ENCODE measurements around the gene COMMD9.
A peak's percentile ranks its signal among the peaks of the same experiment; 100 is the strongest.
"Not testable (repeated sequence)": the region's sequence is repeated elsewhere in the genome, so short reads cannot be mapped to it uniquely, and the experiment has no call there.

Gene COMMD9

GRCh38 chr11:36289226-36289852 is at the start of gene COMMD9:
COMMD9 (minus strand) TSS chr11:36289424; CDS start chr11:36289412, 12 bp downstream.
- H3K4me1 ChIP-seq (ENCODE audit: control insufficient read depth, insufficient read depth, low read length, unreplicated experiment) = peaks cover 9% of the 10 kb centered on the region
- H3K79me2 ChIP-seq (ENCODE audit: control insufficient read depth, insufficient read depth, low read length, unreplicated experiment) = peaks cover 11% of the 10 kb centered on the region
- H3K36me3 ChIP-seq (ENCODE audit: insufficient read depth, low read length) = no peaks in the 10 kb centered on the region
- H3K27me3 ChIP-seq (ENCODE audit: insufficient read depth, low read length) = no peaks in the 10 kb centered on the region
- peak within 1 kb of the TSS; percentile 86 for H3K4me3 ChIP-seq (ENCODE audit: low read depth, low read length)
- H3K27ac ChIP-seq (ENCODE audit: low read depth, low read length) = no peak within 1 kb of the TSS
- peak within 1 kb of the TSS; percentile 97 for H2AFZ ChIP-seq (ENCODE audit: low read length, unreplicated experiment)

GRCh38 chr11:36333897-36334296 is 44.7 kb upstream of the COMMD9 start:
- peaks cover 13% of the 10 kb centered on the region for H3K4me1 ChIP-seq (ENCODE audit: control insufficient read depth, insufficient read depth, low read length, unreplicated experiment)
- peak overlapping the region; percentile 62 for H3K27ac ChIP-seq (ENCODE audit: low read depth, low read length)
- no peaks in the 10 kb centered on the region for H3K27me3 ChIP-seq (ENCODE audit: insufficient read depth, low read length)
- H3K79me2 ChIP-seq (ENCODE audit: control insufficient read depth, insufficient read depth, low read length, unreplicated experiment) = no peaks in the 10 kb centered on the region
- no peak overlapping the region for H3K4me3 ChIP-seq (ENCODE audit: low read depth, low read length)
- no peaks in the 10 kb centered on the region for H3K36me3 ChIP-seq (ENCODE audit: insufficient read depth, low read length)
- H2AFZ ChIP-seq (ENCODE audit: low read length, unreplicated experiment) = no peak overlapping the region

- Histone ChIP-seq H3K4me1 (ENCODE audit: control insufficient read depth, insufficient read depth, low read length, unreplicated experiment) (peaks cover 16% of the 10 kb centered on the region), H3K36me3 (ENCODE audit: insufficient read depth, low read length) (no peaks in the 10 kb centered on the region), H3K27me3 (ENCODE audit: insufficient read depth, low read length) (no peaks in the 10 kb centered on the region), H3K79me2 (ENCODE audit: control insufficient read depth, insufficient read depth, low read length, unreplicated experiment) (no peaks in the 10 kb centered on the region), H3K27ac (ENCODE audit: low read depth, low read length) (peak overlapping the region; percentile 62), H3K4me3 (ENCODE audit: low read depth, low read length) (no peak overlapping the region), H2AFZ (ENCODE audit: low read length, unreplicated experiment) (no peak overlapping the region)
Measured at GRCh38 chr11:36333468-36333867, 44.2 kb upstream of the COMMD9 start.

GRCh38 chr11:36330411-36330810 is 41.2 kb upstream of the COMMD9 start:
- Histone ChIP-seq H2AFZ (ENCODE audit: low read length, unreplicated experiment) (no peak overlapping the region), H3K79me2 (ENCODE audit: control insufficient read depth, insufficient read depth, low read length, unreplicated experiment) (no peaks in the 10 kb centered on the region), H3K27me3 (ENCODE audit: insufficient read depth, low read length) (no peaks in the 10 kb centered on the region), H3K27ac (ENCODE audit: low read depth, low read length) (no peak overlapping the region), H3K4me3 (ENCODE audit: low read depth, low read length) (no peak overlapping the region), H3K36me3 (ENCODE audit: insufficient read depth, low read length) (no peaks in the 10 kb centered on the region), H3K4me1 (ENCODE audit: control insufficient read depth, insufficient read depth, low read length, unreplicated experiment) (peaks cover 16% of the 10 kb centered on the region)

- H3K27ac ChIP-seq (ENCODE audit: low read depth, low read length) = no peak overlapping the region
- peaks cover 16% of the 10 kb centered on the region for H3K4me1 ChIP-seq (ENCODE audit: control insufficient read depth, insufficient read depth, low read length, unreplicated experiment)
- H2AFZ ChIP-seq (ENCODE audit: low read length, unreplicated experiment) = no peak overlapping the region
- H3K36me3 ChIP-seq (ENCODE audit: insufficient read depth, low read length) = no peaks in the 10 kb centered on the region
- no peaks in the 10 kb centered on the region for H3K27me3 ChIP-seq (ENCODE audit: insufficient read depth, low read length)
- no peaks in the 10 kb centered on the region for H3K79me2 ChIP-seq (ENCODE audit: control insufficient read depth, insufficient read depth, low read length, unreplicated experiment)
- no peak overlapping the region for H3K4me3 ChIP-seq (ENCODE audit: low read depth, low read length)
Measured at GRCh38 chr11:36328966-36329673, 39.9 kb upstream of the COMMD9 start.

- H2AFZ ChIP-seq (ENCODE audit: low read length, unreplicated experiment) = no peak overlapping the region
- no peaks in the 10 kb centered on the region for H3K79me2 ChIP-seq (ENCODE audit: control insufficient read depth, insufficient read depth, low read length, unreplicated experiment)
- H3K36me3 ChIP-seq (ENCODE audit: insufficient read depth, low read length) = no peaks in the 10 kb centered on the region
- no peak overlapping the region for H3K4me3 ChIP-seq (ENCODE audit: low read depth, low read length)
- no peaks in the 10 kb centered on the region for H3K27me3 ChIP-seq (ENCODE audit: insufficient read depth, low read length)
- no peak overlapping the region for H3K27ac ChIP-seq (ENCODE audit: low read depth, low read length)
- H3K4me1 ChIP-seq (ENCODE audit: control insufficient read depth, insufficient read depth, low read length, unreplicated experiment) = peaks cover 13% of the 10 kb centered on the region
Measured at GRCh38 chr11:36326524-36327419, 37.5 kb upstream of the COMMD9 start.

GRCh38 chr11:36325403-36325802 is 36.2 kb upstream of the COMMD9 start:
- not testable (repeated sequence) for H3K79me2 ChIP-seq (ENCODE audit: control insufficient read depth, insufficient read depth, low read length, unreplicated experiment); H3K4me3 ChIP-seq (ENCODE audit: low read depth, low read length); H3K27ac ChIP-seq (ENCODE audit: low read depth, low read length); H3K36me3 ChIP-seq (ENCODE audit: insufficient read depth, low read length); H2AFZ ChIP-seq (ENCODE audit: low read length, unreplicated experiment); H3K27me3 ChIP-seq (ENCODE audit: insufficient read depth, low read length)
- H3K4me1 ChIP-seq (ENCODE audit: control insufficient read depth, insufficient read depth, low read length, unreplicated experiment) = peaks cover 13% of the 10 kb centered on the region

- peaks cover 13% of the 10 kb centered on the region for H3K4me1 ChIP-seq (ENCODE audit: control insufficient read depth, insufficient read depth, low read length, unreplicated experiment)
- H3K27me3 ChIP-seq (ENCODE audit: insufficient read depth, low read length); H2AFZ ChIP-seq (ENCODE audit: low read length, unreplicated experiment); H3K4me3 ChIP-seq (ENCODE audit: low read depth, low read length); H3K27ac ChIP-seq (ENCODE audit: low read depth, low read length); H3K36me3 ChIP-seq (ENCODE audit: insufficient read depth, low read length); H3K79me2 ChIP-seq (ENCODE audit: control insufficient read depth, insufficient read depth, low read length, unreplicated experiment): not testable (repeated sequence)
Measured at GRCh38 chr11:36324956-36325355, 35.7 kb upstream of the COMMD9 start.

- Histone ChIP-seq H3K4me3 (ENCODE audit: low read depth, low read length) (no peak overlapping the region), H3K27ac (ENCODE audit: low read depth, low read length) (no peak overlapping the region), H2AFZ (ENCODE audit: low read length, unreplicated experiment) (no peak overlapping the region), H3K27me3 (ENCODE audit: insufficient read depth, low read length) (peaks cover 47% of the 10 kb centered on the region), H3K36me3 (ENCODE audit: insufficient read depth, low read length) (no peaks in the 10 kb centered on the region), H3K79me2 (ENCODE audit: control insufficient read depth, insufficient read depth, low read length, unreplicated experiment) (no peaks in the 10 kb centered on the region), H3K4me1 (ENCODE audit: control insufficient read depth, insufficient read depth, low read length, unreplicated experiment) (peaks cover 20% of the 10 kb centered on the region)
Measured at GRCh38 chr11:36317992-36318391, 28.8 kb upstream of the COMMD9 start.

- Histone ChIP-seq H3K4me1 (ENCODE audit: control insufficient read depth, insufficient read depth, low read length, unreplicated experiment) (peaks cover 39% of the 10 kb centered on the region), H3K27me3 (ENCODE audit: insufficient read depth, low read length) (peaks cover 47% of the 10 kb centered on the region), H3K4me3 (ENCODE audit: low read depth, low read length) (no peak overlapping the region), H3K79me2 (ENCODE audit: control insufficient read depth, insufficient read depth, low read length, unreplicated experiment) (no peaks in the 10 kb centered on the region), H3K36me3 (ENCODE audit: insufficient read depth, low read length) (no peaks in the 10 kb centered on the region), H2AFZ (ENCODE audit: low read length, unreplicated experiment) (no peak overlapping the region), H3K27ac (ENCODE audit: low read depth, low read length) (no peak overlapping the region)
Measured at GRCh38 chr11:36316049-36316448, 26.8 kb upstream of the COMMD9 start.

All from ACC112 (cell line).